NCI-H748 (cell line): ENCODE data around the gene IQCC.

Experiments
- DNase-seq: peaks from one replicate; lab custom pipeline; 2025; ENCODE audit not compliant: unreplicated experiment; lab: John Stamatoyannopoulos, UW

The IQCC gene

GRCh38 chr1:32255072-32256071 is 49.9 kb downstream of the IQCC start:
- DNase-seq: no peak

GRCh38 chr1:32256473-32257226 is 51.2 kb downstream of the IQCC start:
- DNase-seq: no peak

GRCh38 chr1:32257227-32257508 is 51.7 kb downstream of the IQCC start:
- DNase-seq: no peak
